BJ (cell line): Measurements from ENCODE around the gene SLC4A5. TPM values are rescaled to one million over a fixed set of nuclear protein-coding genes. Genes with fewer than 3 reads are reported as not detected.

Source experiments
- CTCF ChIA-PET: fragments of 350-600 bp; formaldehyde crosslinking; extraction: SDS; loops from one replicate; lab custom pipeline; 2021; ENCODE audit warnings: antibody characterized with exemption, inconsistent platforms; lab: Yijun Ruan, JAX
- POLR2A ChIA-PET: fragments of 300-600 bp; sonication (Branson Sonifier 250); formaldehyde crosslinking; extraction: SDS; loops from one replicate; lab custom pipeline; 2021; ENCODE audit warnings: antibody characterized with exemption; lab: Charles Lee
- DNase-seq: peaks from one replicate; pipeline ENCODE4 v3.0.0-alpha.2; 2011; ENCODE audit warnings: low read depth
- H3K27me3 ChIP-seq: 2 replicates; pipeline ENCODE4 v1.6.0; 2011; ENCODE audit warnings: low read length; ENCODE audit not compliant: control insufficient read depth, insufficient read depth
- H3K36me3 ChIP-seq: 2 replicates; pipeline ENCODE4 v1.5.1; 2011; ENCODE audit warnings: low read length; ENCODE audit not compliant: control insufficient read depth, insufficient read depth
- H3K4me3 ChIP-seq: 2 replicates; pipeline ENCODE4 v1.5.1; 2011; ENCODE audit warnings: low read depth, mild to moderate bottlenecking, control low read depth, low read length
- polyA plus RNA-seq: library from polyadenylated mRNA; depleted of rRNA; stranded (reverse); fragments of >200 nt; gene quantifications from 2 replicates; pipeline ENCODE4 v1.2.3, GENCODE V29; 2011
- TF ChIP-seq, protein P1 (sequence below): IDR thresholded peaks from 2 replicates; pipeline ENCODE4 v1.5.1; 2011; ENCODE audit warnings: low read depth, mild to moderate bottlenecking, control low read depth, inconsistent platforms, low read length, moderate library complexity; ENCODE audit not compliant: insufficient read depth

SLC4A5 gene
- polyA plus RNA-seq, 1 experiment = 0.07 TPM

DNA sequence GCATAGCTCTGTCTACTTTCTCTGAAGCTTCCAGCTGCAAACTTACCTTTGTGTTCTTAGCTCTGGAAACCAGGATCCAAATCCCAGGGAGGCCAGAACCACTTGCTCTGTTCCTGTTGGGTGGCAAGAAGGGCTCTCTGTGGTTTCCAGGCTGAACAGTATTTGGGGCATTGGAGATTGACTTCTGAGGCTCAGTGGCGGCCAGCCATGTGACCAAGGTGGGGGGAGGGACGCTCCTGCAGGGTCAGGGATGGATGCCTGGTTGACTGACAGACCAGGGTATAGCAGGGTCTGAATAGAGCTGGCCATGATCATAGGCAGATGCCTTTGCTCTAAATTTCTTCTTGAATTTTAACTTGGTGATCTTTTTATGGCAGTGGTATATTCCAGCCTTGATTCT lies 15.1 kb downstream of the SLC4A5 start:
- CTCF ChIA-PET = interaction anchor here (0.7 to 2.4 kb wide), 3 partner anchors 7 to 49 kb away, joined by 3 to 11 read pairs (median 3); no protein-coding TSS in a partner anchor
- TF ChIP-seq, protein P1, sequence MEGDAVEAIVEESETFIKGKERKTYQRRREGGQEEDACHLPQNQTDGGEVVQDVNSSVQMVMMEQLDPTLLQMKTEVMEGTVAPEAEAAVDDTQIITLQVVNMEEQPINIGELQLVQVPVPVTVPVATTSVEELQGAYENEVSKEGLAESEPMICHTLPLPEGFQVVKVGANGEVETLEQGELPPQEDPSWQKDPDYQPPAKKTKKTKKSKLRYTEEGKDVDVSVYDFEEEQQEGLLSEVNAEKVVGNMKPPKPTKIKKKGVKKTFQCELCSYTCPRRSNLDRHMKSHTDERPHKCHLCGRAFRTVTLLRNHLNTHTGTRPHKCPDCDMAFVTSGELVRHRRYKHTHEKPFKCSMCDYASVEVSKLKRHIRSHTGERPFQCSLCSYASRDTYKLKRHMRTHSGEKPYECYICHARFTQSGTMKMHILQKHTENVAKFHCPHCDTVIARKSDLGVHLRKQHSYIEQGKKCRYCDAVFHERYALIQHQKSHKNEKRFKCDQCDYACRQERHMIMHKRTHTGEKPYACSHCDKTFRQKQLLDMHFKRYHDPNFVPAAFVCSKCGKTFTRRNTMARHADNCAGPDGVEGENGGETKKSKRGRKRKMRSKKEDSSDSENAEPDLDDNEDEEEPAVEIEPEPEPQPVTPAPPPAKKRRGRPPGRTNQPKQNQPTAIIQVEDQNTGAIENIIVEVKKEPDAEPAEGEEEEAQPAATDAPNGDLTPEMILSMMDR = no peak
- DNase-seq = no peak
- Histone ChIP-seq H3K4me3 (no peak overlapping the region), H3K36me3 (no peaks in the 10 kb centered on the region), H3K27me3 (no peaks in the 10 kb centered on the region; the same call in none of the 2 replicates)
- POLR2A ChIA-PET = no interaction called here

DNA sequence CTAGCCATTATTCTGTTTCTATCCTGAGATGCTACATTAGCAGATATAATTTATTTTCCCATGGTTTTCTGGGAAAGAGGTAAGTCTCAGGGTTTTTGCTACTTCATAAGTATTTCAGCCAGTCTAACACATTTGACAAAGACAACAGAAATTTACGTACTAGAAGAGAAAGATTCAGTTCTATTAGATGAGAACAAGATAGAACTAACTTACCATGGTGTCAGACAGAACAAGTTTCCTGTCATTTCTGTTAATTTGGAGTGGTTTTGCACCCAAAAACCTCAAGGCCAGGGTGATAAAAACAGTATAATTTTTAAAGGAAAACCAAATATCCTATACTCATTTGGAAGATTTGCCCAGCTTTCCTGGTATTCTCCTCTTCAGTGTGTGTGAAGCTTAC lies 15.6 kb downstream of the SLC4A5 start:
- Histone ChIP-seq H3K4me3 (no peak overlapping the region), H3K27me3 (no peaks in the 10 kb centered on the region; the same call in none of the 2 replicates), H3K36me3 (no peaks in the 10 kb centered on the region)
- no peak for DNase-seq
- TF ChIP-seq, protein P1 = no peak
- ChIA-PET CTCF (interaction anchor here (0.7 to 2.4 kb wide), 3 partner anchors 8 to 49 kb away, joined by 3 to 11 read pairs (median 3); no protein-coding TSS in a partner anchor), POLR2A (no interaction called here)

DNA sequence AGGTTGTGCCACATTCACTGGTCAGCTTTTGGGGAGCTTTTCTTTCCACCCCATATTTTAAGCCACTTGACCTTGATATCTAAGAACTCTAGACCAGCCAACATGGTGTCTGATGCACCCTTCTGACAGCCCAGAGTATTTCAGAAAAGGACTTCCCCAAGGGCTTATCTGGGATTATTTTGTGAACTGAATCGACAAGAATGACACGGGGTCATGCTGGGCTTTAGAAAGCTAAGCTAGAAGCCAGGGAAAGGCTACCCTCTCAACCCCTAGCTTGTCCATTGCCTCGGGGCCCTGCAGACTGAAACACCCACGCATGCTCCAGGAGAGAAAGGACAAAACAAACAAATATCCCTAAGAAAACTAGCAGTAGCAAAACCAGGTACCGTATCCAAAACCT lies 16.0 kb downstream of the SLC4A5 start:
- CTCF ChIA-PET = interaction anchor here (0.7 to 2.4 kb wide), 2 partner anchors 8 to 48 kb away, joined by 3 to 11 read pairs; no protein-coding TSS in a partner anchor
- no peaks in the 10 kb centered on the region; the same call in none of the 2 replicates for H3K27me3 ChIP-seq
- POLR2A ChIA-PET = no interaction called here
- no peak overlapping the region for H3K4me3 ChIP-seq
- TF ChIP-seq, protein P1 = no peak
- DNase-seq = no peak
- no peaks in the 10 kb centered on the region for H3K36me3 ChIP-seq

DNA sequence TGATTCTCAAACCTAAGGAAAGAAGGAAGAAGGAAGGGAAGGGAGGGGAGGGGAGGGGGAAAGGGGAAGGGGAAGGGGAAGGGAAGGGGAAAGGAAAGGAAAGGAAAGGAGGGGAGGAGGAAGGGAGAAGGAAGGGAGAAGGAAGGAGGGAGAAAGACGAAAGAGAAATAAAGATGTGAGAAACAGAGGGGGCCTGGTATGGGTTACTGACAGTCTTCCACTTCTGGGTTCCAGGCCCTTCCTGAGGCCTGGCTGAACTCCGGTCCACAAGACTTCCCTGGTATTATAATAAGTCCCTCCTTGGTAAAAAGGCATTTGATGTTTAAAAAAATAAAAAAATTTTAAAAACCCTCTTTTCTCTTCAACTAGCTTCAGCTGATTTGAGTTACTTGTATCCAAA lies 17.4 kb downstream of the SLC4A5 start:
- TF ChIP-seq, protein P1 = no peak
- POLR2A ChIA-PET = no interaction called here
- CTCF ChIA-PET = interaction anchor here (2.7 to 5.4 kb wide), 2 partner anchors 10 to 502 kb away, joined by 11 to 43 read pairs; no protein-coding TSS in a partner anchor

DNA sequence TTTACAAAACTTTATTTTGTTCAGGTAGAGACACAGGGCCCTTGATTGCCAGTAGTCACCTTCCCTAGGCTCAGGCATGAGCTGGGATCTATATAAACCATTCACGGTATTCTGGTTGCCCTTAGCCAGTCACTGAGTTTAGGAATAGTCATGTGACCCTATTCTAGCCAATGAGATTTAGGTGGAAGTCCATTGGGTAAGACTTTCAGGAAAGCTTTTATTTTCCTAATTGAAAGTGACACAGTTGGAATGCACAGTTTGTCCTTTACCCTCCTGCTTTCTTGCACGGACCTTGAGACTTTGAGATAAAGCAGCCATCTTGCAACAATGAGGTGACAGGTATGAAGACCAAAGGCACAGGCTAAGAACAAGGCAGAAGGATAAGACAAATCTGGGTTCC lies 21.5 kb downstream of the SLC4A5 start:
- TF ChIP-seq, protein P1 = no peak
- no peak for DNase-seq
- ChIA-PET CTCF (interaction anchor here (0.6 to 5.4 kb wide), 4 partner anchors 11 to 61 kb away, joined by 3 to 43 read pairs (median 4); partner anchors contain the start of gene DCTN1), POLR2A (no interaction called here)
- H3K27me3 ChIP-seq = no peaks in the 10 kb centered on the region; the same call in none of the 2 replicates
- H3K36me3 ChIP-seq = no peaks in the 10 kb centered on the region
- no peak overlapping the region for H3K4me3 ChIP-seq

More for the DNA sequence above, 17.4 kb downstream of the SLC4A5 start:
- DNase-seq = no peak
- no peaks in the 10 kb centered on the region for H3K36me3 ChIP-seq
- H3K4me3 ChIP-seq = no peak overlapping the region
- no peaks in the 10 kb centered on the region; the same call in none of the 2 replicates for H3K27me3 ChIP-seq
